ENCODE data around the gene LIPM.

DNA sequence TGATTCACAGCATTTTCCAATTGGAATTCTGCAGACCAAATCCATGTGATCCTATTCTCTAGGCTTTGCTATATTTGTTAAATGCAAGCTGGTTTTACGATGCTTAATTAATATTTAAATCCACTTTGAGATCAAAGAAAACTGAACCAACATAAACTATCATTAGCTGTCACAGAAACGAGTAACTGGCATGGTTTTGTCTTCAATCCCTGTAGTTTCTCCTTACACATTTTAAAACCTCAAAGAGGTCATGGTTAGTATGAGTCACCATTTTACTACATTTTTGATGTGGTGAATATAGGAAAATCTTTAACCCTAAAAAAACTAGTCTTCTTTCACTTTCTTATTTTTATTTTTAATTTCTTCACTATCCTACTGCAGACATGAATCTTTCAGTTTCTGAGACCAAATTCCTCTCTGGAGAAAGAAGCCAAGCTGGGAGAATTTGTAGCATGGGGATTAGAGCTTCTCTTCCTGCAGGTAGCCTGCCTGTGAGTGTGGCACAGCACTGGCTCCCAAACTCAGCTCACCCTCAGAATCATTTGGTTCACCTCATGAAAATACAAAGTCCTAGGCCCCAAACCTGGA is 8.7 kb upstream of the LIPM start:
- TF ChIP-seq, protein P1, sequence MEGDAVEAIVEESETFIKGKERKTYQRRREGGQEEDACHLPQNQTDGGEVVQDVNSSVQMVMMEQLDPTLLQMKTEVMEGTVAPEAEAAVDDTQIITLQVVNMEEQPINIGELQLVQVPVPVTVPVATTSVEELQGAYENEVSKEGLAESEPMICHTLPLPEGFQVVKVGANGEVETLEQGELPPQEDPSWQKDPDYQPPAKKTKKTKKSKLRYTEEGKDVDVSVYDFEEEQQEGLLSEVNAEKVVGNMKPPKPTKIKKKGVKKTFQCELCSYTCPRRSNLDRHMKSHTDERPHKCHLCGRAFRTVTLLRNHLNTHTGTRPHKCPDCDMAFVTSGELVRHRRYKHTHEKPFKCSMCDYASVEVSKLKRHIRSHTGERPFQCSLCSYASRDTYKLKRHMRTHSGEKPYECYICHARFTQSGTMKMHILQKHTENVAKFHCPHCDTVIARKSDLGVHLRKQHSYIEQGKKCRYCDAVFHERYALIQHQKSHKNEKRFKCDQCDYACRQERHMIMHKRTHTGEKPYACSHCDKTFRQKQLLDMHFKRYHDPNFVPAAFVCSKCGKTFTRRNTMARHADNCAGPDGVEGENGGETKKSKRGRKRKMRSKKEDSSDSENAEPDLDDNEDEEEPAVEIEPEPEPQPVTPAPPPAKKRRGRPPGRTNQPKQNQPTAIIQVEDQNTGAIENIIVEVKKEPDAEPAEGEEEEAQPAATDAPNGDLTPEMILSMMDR (IDR thresholded peaks at IDR 0.05): no peak
- no peak for TF ChIP-seq EP300 (IDR thresholded peaks at IDR 0.05)
